Activated naive CD4-positive, alpha-beta T cell treated with anti-CD3 and anti-CD28 coated beads, Interleukin-2, amount 50 U/mL, for 16 hours (primary cell): ENCODE measurements around the gene DLG2.

ENCODE experiments used
- DNase-seq: peaks from one replicate; pipeline ENCODE4 v3.0.0-alpha.2; 2020

Gene DLG2

GRCh38 chr11:84297570-84297969 lies 1329.6 kb downstream of the DLG2 start:
- DNase-seq = no peak

- DNase-seq = no peak
Observed at GRCh38 chr11:84295815-84296214, 1331.3 kb downstream of the DLG2 start.

DNA sequence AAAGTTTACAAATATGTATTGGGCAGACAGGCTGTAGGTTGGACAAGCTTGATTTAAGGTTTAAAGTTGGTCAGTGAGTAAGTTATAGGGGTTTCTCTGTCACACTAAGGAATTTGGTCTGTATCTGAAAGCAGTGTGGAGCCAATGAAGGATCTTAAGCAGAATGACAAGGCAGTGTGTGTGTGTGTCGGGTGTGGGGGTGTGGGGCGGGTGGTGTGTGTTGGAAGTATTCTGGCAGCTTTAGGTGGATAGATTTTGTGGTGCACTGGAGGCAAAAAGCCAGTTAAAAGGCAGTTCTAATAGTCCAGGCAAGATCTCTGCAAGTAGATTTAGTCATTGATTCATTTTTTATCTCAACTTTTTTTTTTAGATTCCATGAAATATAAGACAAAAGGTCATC lies 1334.2 kb downstream of the DLG2 start:
- no peak for DNase-seq

DNA sequence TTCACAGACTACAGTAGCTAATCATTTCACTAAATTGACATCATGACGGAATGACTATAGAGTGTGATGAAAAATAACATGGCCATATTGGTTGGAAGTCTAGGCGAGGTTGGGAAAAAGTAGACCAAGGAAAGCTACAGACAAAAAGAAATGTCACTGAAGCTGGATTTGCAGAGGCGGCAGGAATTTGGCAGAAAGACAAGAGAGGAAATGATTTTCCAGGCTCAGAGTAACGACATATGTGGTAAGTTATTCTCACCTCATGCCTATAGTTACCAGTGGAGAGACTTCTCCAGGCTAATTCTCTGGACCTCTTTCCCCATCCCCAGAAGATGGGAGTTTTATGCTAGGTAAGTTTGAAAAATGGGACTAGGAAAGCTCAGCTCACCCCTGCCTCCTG lies 1335.1 kb downstream of the DLG2 start:
- DNase-seq = no peak

DNA sequence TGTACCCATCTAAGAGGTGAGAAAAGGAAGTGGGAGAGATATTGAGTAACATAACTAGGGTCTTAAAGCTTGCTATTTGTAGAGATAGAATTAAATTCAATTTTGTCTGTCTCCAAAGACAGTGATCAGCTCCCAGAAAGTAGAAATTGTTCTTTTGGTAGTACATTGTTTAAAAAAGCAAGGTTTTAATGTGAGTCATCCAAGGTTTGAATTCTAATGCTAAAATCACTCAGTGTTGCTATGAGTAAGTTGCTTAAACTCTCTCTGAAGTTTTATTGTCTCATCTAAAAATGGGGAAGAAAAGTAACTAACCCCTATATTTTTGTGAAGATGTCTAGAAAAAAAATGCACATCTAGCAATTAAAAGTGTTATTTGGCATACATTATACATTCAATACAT lies 1336.5 kb downstream of the DLG2 start:
- no peak for DNase-seq

DNA sequence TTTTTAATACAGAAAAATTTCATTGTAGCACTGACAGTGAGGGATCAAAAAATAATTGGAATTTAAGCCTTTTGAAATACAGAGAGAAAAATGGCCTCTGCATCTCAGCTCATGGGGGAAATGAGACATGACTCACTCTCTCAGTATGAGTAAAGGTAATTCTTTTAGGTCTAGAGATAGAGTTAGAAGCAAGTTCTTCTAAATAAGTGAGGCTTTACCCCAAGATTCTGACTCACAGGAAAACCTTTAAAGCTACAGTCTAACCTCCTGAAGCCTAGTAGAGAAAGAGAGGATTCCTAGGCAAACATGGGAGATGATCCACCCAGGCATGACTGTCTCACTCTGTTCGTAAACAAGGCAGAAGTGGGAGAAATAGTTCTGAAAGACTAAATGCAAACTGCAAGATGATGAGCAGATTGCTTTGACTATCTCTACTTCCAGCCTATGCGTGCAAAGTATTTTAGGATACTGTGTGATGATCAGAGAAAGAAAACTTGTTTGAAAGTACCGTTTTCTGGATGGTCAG lies 1337.7 kb downstream of the DLG2 start:
- no peak for DNase-seq

DNA sequence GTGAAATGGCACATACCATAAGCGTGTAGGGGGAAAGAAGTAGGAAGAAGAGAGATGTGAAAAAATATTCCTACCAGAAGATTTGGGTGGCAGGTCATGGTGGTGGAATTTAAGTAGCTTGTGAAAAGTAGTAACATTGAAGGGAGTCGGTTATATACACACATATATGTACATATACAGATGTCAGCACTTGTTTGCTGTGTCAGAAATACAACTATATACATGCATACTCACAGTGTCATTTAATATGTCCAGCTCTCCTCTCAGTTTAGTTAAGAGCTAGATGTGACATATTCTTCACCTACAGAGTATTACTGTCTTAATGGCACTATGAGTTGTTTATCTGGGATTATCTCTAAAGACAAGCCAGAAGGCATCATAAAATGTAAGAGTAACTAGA lies 1353.6 kb downstream of the DLG2 start:
- DNase-seq = no peak

GRCh38 chr11:84270466-84270865 lies 1356.7 kb downstream of the DLG2 start:
- DNase-seq = no peak

GRCh38 chr11:84264066-84264465 lies 1363.1 kb downstream of the DLG2 start:
- DNase-seq = no peak

DNA sequence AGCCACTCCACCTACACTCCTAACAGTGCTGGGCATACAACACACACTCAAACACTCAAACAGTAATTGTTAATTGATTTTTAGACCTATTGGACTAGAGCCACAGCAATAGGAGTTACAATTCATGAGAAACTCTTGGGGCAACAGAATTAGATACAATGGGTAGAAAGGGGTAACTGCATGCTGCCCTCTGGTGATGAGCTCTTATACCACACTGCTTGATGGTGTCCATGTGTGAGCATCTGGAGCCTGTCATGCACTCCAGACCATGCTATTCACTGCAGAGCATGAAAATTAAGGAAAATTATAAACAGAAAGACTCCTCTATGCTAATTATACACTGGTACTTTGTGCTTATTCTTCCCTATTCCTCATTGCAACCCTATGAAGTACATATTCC lies 1365.4 kb downstream of the DLG2 start:
- no peak for DNase-seq

GRCh38 chr11:84260862-84261261 lies 1366.3 kb downstream of the DLG2 start:
- DNase-seq = no peak

DNA sequence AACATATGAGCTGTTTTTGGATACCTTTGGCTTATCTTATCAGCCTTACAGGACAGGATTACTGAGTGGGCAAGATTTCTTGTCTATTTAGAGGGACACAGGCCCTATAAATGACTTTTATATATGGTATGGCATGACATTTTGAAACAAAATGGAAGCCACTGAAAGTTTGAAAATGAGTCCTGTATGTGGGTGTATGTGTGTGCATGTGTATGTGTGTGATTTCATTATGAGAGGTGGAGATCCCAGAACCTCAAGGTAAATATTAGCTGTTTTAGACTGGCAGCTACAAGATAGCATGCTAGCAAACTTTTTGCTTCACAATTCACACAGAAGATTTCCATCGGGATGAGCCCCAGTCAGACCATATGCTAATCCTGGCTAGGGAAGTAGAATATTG lies 1370.5 kb downstream of the DLG2 start:
- no peak for DNase-seq

GRCh38 chr11:84255483-84255882 lies 1371.7 kb downstream of the DLG2 start:
- no peak for DNase-seq

DNA sequence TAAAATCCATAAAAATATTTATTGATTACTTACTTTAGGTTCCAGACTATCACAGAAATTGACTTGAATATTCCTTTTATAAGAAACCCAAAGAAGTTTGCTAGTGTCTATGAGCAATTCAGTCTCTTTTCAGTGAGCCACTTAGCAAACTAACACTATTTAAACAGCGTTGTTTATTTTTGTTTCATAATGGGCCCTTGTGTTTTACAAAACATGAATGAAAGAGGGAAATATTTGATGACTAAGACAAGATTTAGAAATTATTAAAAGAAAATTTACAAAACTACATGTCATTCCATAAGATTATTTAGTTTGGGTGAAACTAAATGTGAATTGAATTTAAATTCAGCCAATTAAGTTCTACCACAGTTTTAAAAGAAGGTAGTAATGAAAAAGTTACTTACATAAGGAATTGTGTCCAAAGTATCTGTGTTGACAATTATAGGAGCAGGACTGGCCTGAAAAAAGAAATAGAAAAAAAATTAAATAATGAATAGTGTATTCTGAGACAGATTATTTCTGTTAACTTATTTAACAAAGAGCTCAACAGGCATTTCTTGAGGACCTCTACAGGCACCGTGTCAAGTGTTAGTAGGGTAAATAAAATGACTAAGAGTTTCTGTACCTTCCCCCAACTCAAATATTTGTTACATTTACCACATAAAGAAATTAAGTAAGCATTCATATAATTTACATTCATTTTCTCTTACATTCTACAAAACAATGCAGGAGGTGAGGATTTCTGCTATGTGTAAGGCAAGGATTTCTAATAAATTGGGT lies 1376.1 kb downstream of the DLG2 start:
- DNase-seq = no peak

GRCh38 chr11:84249344-84250135 lies 1377.6 kb downstream of the DLG2 start:
- no peak for DNase-seq

DNA sequence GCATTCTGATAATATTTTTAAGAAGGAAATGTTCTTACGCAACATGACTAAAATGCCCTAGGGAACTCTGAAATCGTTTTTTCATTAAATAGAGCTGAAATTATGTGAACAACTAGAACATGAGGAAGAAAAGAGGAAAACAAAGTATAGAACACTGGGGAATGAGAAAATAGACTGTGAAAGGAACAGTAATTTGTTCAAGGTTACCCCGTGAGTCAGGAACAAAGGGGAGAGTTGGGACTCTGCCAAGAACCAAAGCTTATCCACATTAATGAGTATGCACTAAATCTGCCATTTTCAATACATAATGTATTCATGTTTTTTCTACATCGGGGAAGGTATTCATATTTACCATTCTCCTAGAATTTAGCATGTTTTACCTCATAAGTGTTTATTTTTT lies 1379.2 kb downstream of the DLG2 start:
- no peak for DNase-seq

DNA sequence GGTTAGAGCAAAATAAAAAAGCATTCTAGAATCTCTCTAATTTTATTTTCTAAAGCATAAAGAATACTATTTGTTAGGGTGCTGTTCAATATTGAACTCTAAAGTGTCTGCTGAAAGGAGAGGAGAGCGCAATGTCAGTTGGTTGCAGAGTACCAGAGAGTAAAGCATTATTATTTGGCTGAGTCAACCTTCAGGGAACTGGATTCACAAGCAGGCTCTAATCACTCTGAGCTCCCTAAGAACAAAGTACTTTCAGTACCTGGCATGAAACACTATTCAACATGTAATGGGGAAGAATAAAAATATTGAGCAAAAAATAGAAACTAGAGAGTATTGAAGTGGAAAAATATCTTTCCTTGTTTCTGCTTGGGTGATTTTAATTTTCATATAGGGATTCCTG lies 1380.0 kb downstream of the DLG2 start:
- DNase-seq = no peak

GRCh38 chr11:84243629-84244263 lies 1383.4 kb downstream of the DLG2 start:
- DNase-seq = no peak

DNA sequence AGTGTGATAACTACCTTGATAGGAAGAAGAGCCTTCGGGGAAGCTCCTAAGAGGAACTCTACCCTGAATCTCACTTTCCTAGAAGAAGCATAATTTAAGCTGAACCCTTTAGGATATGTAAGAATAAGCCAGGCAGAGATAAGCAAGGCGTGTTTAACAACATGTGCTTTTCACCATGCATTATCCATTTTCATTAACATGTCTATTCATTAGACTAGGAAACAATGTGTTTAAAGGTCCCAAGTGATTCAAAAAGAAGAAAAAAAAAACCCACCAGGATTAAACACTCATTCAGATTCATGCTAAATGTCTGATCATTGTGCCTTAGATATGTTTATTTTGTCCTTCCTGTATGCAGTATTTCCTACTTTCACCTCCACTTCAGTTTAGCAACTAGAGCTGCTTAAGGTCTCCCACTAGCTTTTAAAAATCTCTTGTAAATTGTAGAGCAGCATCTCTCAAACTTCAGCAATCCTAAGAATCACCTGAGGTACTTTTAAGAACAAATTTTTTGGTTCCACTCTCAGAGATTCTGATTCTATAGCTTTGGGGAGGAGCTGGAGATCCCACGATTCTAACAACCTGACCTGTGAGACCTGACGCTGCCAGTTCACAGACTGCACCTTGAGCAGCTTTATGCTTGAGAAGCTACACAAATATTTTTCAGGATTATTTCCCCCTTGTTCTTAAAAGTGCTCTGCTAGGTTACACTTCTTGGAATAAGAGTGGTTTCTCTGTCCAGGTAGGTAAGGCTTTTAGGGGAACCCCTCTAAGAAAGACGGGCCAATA lies 1385.6 kb downstream of the DLG2 start:
- DNase-seq = no peak

DNA sequence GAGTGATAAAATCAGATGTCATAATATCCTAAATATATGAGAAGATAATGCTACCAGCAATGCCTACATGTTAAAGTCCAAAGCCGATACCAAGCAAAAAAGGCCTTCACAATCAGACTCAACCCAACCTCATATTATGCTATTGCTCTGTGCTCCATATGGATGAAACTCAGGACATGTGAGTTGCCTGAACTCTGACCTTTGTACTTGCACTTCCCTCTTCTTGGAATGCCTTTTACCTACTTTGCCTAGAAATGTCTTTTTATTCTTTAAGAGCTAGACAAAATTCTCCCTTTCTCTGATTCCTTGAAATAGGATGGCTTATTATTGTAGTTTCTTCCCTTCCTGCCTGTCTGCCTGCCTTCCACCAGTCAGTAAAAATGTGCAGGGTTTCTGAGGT lies 1386.3 kb downstream of the DLG2 start:
- DNase-seq = no peak

DNA sequence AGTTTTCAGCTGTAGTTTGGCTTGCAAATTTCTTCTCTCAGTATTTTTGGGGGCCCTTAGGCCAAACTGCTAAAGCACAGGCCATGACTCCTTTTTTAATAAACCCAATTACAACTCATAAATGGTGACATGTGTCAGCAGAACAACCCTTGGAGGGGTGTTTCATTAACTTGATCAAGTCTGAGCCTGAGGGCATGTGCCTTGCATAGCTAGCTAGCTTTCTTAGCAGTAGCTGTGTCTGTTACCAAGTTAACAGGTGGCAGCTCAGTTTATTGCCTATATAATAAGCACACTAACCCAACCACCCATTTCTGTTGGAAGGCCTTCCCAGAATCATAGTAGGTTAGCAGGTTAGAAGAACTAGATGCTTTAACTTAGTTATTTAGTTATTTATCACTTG lies 1390.7 kb downstream of the DLG2 start:
- no peak for DNase-seq

- no peak for DNase-seq
Observed at GRCh38 chr11:84234462-84235202, 1392.5 kb downstream of the DLG2 start.
